HepG2 (cell line): ENCODE data around the gene ANKRD29.

Experiments
- EZH2 ChIP-seq: conservative IDR thresholded peaks from 2 replicates; pipeline ENCODE4 v1.6.1; 2012; ENCODE audit warnings: mild to moderate bottlenecking, low read depth, low read length, moderate library complexity
- NFYB ChIP-seq: sonication (generic); formaldehyde crosslinking; IDR thresholded peaks from 2 replicates; pipeline ENCODE4 v1.4.0; 2020; ENCODE audit warnings: missing genetic modification reagents
- RXRA ChIP-seq: sonication (generic); formaldehyde crosslinking; IDR thresholded peaks from 2 replicates; pipeline ENCODE4 v1.5.1; 2020; ENCODE audit warnings: missing genetic modification reagents
- ZBTB1 ChIP-seq: sonication (generic); formaldehyde crosslinking; IDR thresholded peaks from 2 replicates; pipeline ENCODE4 v1.4.0; 2020; ENCODE audit warnings: missing genetic modification reagents, borderline replicate concordance
- TF ChIP-seq, protein P1 (sequence below): sonication (generic); formaldehyde crosslinking; IDR thresholded peaks from 2 replicates; pipeline ENCODE4 v1.5.0; 2020; ENCODE audit warnings: mild to moderate bottlenecking, missing genetic modification reagents, moderate library complexity
- TF ChIP-seq, protein P2 (sequence below): sonication (generic); formaldehyde crosslinking; IDR thresholded peaks from 2 replicates; pipeline ENCODE4 v1.5.1; 2020; ENCODE audit warnings: mild to moderate bottlenecking, missing genetic modification reagents

DNA sequence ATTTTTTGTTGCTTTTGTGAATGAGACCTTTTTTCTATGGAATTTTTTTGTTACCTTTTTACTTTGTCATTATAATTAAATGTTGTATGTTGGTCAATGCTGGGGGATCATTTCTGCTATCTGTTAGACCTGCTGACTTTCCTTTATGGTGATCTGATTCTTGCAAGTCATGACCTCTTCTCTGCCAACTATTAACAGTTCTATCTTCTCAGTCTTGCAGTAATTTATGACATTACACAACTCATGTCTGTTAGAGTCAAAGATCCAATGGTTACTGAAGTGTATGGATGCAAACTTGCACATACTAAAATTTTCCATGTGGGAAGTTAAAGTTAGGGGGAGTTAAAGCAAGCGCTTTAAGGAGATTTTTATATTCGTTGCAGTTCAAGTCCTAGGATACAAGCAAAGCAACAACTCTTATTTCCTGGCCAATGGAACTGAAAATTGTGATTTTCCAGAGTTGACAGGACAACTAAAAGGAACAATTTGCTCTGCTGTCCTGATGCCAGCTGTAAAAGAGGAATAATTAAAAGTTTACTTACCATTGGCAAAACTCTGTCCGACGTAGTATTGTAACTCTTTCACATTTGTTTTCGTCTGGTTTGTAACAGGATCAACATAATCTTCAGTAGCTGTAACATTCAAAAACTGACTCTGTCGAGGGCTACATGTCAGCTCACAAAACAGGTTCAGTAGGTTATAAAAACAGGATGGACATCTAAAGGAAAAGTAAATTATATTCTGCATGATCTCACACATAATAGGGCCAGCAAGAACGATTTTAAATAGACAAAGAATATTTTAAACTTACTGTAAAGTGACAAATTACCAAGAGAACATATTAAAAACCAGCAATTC, 94.2 kb downstream of the ANKRD29 start:
- TF ChIP-seq, protein P1, sequence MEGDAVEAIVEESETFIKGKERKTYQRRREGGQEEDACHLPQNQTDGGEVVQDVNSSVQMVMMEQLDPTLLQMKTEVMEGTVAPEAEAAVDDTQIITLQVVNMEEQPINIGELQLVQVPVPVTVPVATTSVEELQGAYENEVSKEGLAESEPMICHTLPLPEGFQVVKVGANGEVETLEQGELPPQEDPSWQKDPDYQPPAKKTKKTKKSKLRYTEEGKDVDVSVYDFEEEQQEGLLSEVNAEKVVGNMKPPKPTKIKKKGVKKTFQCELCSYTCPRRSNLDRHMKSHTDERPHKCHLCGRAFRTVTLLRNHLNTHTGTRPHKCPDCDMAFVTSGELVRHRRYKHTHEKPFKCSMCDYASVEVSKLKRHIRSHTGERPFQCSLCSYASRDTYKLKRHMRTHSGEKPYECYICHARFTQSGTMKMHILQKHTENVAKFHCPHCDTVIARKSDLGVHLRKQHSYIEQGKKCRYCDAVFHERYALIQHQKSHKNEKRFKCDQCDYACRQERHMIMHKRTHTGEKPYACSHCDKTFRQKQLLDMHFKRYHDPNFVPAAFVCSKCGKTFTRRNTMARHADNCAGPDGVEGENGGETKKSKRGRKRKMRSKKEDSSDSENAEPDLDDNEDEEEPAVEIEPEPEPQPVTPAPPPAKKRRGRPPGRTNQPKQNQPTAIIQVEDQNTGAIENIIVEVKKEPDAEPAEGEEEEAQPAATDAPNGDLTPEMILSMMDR = no peak
- no peak for TF ChIP-seq ZBTB1 (CRISPR knock-in tag)
- TF ChIP-seq, protein P2, sequence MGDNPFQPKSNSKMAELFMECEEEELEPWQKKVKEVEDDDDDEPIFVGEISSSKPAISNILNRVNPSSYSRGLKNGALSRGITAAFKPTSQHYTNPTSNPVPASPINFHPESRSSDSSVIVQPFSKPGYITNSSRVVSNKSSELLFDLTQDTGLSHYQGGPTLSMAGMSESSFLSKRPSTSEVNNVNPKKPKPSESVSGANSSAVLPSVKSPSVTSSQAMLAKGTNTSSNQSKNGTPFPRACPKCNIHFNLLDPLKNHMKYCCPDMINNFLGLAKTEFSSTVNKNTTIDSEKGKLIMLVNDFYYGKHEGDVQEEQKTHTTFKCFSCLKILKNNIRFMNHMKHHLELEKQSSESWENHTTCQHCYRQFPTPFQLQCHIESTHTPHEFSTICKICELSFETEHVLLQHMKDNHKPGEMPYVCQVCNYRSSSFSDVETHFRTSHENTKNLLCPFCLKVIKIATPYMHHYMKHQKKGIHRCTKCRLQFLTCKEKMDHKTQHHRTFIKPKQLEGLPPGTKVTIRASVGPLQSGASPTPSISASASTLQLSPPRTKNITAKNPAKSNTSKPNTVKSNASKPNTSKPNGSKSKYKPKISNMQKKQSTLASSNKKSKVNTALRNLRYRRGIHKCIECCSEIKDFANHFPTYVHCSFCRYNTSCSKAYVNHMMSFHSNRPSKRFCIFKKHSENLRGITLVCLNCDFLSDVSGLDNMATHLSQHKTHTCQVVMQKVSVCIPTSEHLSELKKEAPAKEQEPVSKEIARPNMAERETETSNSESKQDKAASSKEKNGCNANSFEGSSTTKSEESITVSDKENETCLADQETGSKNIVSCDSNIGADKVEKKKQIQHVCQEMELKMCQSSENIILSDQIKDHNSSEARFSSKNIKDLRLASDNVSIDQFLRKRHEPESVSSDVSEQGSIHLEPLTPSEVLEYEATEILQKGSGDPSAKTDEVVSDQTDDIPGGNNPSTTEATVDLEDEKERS = no peak
- TF ChIP-seq EZH2 = no peak
- TF ChIP-seq RXRA (CRISPR knock-in tag) = no peak
- no peak for TF ChIP-seq NFYB (CRISPR knock-in tag)
